Neural cell (in vitro differentiated cells): Measurements from ENCODE around the gene TRIM16.
"Not testable (repeated sequence)": the region's sequence is repeated elsewhere in the genome, so short reads cannot be mapped to it uniquely, and the experiment has no call there.

Experiments used
- CTCF ChIP-seq: fragments of 450-650 bp; IDR thresholded peaks from 2 replicates; pipeline ENCODE4 v1.5.1; 2014; ENCODE audit warnings: antibody characterized with exemption, mild to moderate bottlenecking, moderate library complexity; ENCODE audit not compliant: poor library complexity, severe bottlenecking
- EZH2 ChIP-seq: fragments of 200-600, 300-800 bp; shearing (Covaris generic), sonication (generic); IDR thresholded peaks from 2 replicates; pipeline ENCODE4 v1.6.1; 2014; ENCODE audit warnings: antibody characterized with exemption, low read length, borderline replicate concordance, mild to moderate bottlenecking; ENCODE audit not compliant: insufficient read depth, poor library complexity, severe bottlenecking
- POLR2AphosphoS5 ChIP-seq: IDR thresholded peaks from 2 replicates; pipeline ENCODE4 v1.6.1; 2012
- RAD21 ChIP-seq: fragments of 450-650 bp; conservative IDR thresholded peaks from 2 replicates; pipeline ENCODE4 v1.6.1; 2014; ENCODE audit warnings: antibody characterized with exemption, mild to moderate bottlenecking, moderate library complexity

GRCh38 chr17:15588017-15588416 lies 96.1 kb downstream of the TRIM16 start:
- not testable (repeated sequence) for TF ChIP-seq CTCF, RAD21, POLR2AphosphoS5, EZH2
